Measurements from ENCODE around the gene CD22.
"Not testable (repeated sequence)": the region's sequence is repeated elsewhere in the genome, so short reads cannot be mapped to it uniquely, and the experiment has no call there.

The CD22 gene

DNA sequence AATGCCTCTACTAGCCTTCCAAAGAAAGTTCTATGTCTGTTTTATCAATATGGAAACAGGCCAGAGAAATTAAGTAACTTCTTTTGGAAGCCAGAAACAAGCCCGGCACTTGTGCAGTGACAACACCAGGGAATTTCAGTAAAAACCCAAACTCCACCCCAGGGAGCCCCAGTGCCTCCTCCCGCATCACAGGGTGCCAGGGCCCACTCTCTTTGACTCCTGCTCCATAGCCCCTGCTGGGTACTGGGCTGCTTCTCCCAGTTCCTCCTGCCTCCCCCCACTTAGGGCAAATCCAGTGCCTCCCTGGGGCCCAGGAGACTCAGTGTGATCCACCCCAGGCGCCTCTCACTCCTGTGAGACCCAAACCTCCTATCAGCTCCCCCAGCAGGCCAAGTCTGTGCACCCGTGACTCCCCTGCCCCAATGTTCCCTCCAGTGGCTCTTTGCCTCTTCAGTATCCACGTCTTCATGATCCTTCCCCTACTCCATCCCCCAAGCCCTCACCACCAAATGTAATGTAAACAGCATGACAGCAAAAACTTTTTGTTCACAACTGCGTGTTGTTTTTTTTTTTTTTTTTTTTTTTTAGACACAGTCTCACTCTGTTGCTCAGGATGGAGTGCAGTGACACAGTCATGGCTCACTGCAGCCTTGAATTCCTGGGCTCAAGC is 26.9 kb downstream of the CD22 start:
- no peak for DNase-seq (ENCODE audit: extremely low read depth in 1 of 2, low read depth in 1 of 2)

DNA sequence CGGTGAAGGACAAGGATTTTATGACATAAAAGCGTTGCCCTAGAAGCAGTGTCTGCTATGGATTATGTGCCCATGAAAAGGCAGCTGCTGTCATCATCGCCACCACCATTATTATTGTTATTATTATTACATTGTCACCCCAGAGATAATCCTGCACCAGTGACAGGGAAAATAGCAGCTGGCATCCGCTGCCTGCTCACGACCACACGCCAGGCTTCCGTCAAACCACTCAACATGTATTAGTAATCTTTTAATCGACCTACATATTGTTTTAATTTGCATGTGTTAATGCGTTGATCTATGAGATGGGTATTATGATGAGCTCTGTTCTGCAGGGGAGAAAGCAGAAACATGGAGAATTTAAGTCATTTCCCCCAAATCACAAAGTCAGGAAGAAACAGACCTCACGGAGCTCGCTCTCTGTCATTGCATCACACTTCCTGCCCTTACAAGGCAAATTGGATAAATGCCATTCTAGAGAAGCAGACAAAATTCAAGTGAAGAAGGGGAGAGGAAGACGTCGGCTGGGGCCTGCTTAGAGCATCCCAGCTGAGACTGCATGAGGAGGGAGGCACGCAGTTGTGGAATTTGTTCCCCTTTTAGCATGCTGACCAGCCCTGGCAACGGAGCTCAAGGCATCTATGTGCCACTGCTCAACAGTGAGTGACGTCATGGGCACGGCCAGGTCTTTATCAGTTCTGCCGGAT is 29.0 kb downstream of the CD22 start, which contains the start of gene FFAR3:
Gene FFAR3, plus strand, starts transcription at position 594 of the 707 bp plus-strand sequence. CDS start 431 bp downstream, outside the sequence.
- DNase-seq (ENCODE audit: extremely low read depth in 1 of 2, low read depth in 1 of 2): no peak

DNA sequence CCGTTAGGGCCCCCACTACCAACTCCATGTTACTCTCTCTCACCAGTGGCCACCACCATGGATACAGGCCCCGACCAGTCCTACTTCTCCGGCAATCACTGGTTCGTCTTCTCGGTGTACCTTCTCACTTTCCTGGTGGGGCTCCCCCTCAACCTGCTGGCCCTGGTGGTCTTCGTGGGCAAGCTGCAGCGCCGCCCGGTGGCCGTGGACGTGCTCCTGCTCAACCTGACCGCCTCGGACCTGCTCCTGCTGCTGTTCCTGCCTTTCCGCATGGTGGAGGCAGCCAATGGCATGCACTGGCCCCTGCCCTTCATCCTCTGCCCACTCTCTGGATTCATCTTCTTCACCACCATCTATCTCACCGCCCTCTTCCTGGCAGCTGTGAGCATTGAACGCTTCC is 29.8 kb downstream of the CD22 start:
- not testable (repeated sequence) for DNase-seq (ENCODE audit: extremely low read depth in 1 of 2, low read depth in 1 of 2)

- not testable (repeated sequence) for DNase-seq (ENCODE audit: extremely low read depth in 1 of 2, low read depth in 1 of 2)
Observed at GRCh38 chr19:35359395-35359794, 30.4 kb downstream of the CD22 start.

DNA sequence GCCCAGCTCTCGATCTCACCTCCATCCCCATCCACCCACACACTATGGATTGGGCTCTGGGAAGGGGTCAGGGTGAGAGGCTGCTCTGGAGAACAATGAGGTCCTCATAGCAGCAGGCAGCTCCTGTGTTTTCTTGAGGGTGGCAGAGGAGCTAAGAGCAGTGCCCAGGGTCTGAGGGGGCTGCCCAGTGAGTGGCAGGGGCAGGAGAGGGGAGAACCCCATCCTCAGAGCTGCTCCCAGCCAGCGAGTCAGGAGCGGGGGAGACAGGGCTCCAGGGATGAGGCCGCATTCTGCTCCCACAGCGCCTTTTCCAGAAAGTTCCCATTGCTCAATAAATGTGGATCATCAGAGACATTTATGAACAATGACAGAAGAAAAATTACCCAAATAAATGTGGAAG is 31.1 kb downstream of the CD22 start:
- DNase-seq (ENCODE audit: extremely low read depth in 1 of 2, low read depth in 1 of 2): not testable (repeated sequence)

- DNase-seq (ENCODE audit: extremely low read depth in 1 of 2, low read depth in 1 of 2): no peak
Observed at GRCh38 chr19:35360880-35361420, 32.0 kb downstream of the CD22 start.

- DNase-seq (ENCODE audit: extremely low read depth in 1 of 2, low read depth in 1 of 2): no peak
Observed at GRCh38 chr19:35362261-35363000, 33.4 kb downstream of the CD22 start.

DNA sequence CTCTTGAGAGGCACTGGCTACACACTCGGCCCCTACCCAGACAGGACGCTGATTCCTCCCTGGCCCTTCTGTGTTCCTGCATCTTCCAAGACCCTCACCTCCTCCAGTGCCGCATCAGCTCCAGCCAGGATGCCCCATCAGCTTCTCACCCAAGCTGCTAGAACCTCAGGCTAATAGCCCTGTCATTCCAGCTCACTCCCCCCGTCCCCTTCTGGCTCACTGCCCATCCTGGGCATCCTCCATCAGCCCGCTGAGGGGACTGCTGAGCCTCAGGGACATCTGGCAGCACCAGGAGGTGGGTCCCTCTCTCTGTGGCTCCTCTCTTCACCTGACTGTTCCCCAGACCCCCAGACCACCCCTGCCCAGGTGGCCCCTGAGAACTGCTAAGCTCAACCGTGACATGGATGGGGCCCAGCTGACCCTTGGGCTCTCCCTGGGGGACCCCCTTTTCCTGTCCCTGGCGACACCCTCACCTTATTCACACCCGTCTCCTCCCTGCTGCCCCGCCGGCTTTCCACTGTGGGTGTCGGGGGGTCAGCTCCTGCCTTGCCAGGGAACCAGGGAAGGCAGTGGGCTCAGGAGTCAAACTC is 34.1 kb downstream of the CD22 start:
- DNase-seq (ENCODE audit: extremely low read depth in 1 of 2, low read depth in 1 of 2): no peak

- DNase-seq (ENCODE audit: extremely low read depth in 1 of 2, low read depth in 1 of 2): no peak
Observed at GRCh38 chr19:35363711-35364425, 34.9 kb downstream of the CD22 start.

GRCh38 chr19:35365303-35365702 is 36.3 kb downstream of the CD22 start:
- DNase-seq (ENCODE audit: extremely low read depth in 1 of 2, low read depth in 1 of 2): no peak

DNA sequence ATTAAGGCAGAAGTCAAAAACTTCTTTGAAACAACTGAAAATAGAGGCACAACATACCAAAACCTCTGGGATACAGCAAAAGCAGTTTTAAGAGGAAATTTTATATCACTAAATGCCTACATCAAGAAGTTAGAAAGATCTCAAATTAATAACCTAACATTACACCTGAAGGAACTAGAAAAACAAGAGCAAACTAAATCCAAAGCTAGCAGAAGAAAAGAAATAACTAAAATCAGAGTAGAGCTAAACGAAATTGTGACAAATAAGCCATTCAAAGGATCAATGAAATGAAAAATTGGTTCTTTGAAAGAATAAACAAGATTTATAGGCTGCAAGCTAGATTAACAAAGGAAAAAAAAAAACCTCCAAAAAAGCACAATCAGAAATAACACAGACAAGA is 39.4 kb downstream of the CD22 start:
- DNase-seq (ENCODE audit: extremely low read depth in 1 of 2, low read depth in 1 of 2): no peak

- no peak for DNase-seq (ENCODE audit: extremely low read depth in 1 of 2, low read depth in 1 of 2)
Observed at GRCh38 chr19:35369522-35369921, 40.5 kb downstream of the CD22 start.

GRCh38 chr19:35370722-35371121 is 41.7 kb downstream of the CD22 start, which contains the start of gene GPR42:
TSS of gene GPR42 (plus strand) at chr19:35371068. CDS start at chr19:35371360, 292 bp downstream.
- DNase-seq (ENCODE audit: extremely low read depth in 1 of 2, low read depth in 1 of 2): no peak

DNA sequence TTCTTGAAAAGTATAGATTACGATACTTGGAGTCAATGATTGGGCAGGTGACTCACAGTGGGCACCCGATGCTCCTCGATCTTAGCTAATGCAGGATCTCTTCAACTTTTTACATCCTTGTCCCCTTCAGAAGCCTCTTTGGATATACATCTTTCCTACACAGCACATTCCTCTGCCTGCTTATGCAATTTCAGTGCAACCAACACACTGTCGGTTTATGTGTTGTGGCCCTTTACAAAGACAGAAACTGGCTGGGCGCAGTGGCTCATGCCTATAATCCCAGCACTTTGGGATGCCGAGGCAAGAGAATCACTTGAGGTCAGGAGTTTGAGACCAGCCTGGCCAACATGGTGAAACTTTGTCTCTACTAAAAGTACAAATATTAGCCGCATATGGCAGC is 44.5 kb downstream of the CD22 start:
- no peak for DNase-seq (ENCODE audit: extremely low read depth in 1 of 2, low read depth in 1 of 2)

GRCh38 chr19:35374031-35374430 is 45.0 kb downstream of the CD22 start:
- DNase-seq (ENCODE audit: extremely low read depth in 1 of 2, low read depth in 1 of 2): not testable (repeated sequence)

DNA sequence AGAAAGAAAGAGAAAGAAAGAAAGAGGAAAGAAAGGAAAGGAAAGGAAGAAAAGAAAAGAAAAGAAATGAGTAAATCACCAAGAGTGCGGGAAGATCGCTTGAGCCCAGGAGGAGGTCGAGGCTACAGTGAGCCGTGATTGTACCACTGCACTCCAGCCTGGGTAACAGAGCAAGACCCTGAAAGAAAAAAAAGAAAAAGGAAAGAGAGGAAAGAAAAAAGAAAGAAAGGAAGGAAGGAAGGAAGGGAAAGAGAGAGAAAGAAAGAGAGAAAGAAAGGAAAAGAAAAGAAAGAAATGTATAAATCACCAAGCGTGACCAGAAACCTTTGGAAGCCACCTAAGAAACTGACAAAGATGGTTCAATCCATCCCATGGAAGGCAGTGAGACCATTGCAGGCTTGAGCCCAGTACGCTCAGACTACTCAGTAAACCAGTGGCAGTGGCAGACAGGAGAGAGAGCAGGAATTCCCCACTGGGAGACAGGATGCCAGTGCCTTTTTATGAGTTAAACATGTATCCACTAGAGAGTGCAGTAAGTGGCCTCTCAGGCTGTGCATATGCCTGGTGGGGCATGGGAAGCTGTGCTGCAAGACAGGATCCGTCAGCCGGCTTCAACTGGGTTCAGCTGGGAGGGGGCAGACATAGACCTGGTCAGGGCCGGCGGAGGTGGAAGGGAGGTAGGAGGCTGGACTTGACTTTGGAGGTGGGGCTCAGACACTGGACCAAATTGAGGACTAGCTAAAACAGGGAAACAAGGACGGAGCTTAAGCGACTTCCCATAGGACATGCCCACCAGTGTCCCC is 46.7 kb downstream of the CD22 start:
- no peak for DNase-seq (ENCODE audit: extremely low read depth in 1 of 2, low read depth in 1 of 2)

GRCh38 chr19:35377656-35378055 is 48.7 kb downstream of the CD22 start:
- no peak for DNase-seq (ENCODE audit: extremely low read depth in 1 of 2, low read depth in 1 of 2)

DNA sequence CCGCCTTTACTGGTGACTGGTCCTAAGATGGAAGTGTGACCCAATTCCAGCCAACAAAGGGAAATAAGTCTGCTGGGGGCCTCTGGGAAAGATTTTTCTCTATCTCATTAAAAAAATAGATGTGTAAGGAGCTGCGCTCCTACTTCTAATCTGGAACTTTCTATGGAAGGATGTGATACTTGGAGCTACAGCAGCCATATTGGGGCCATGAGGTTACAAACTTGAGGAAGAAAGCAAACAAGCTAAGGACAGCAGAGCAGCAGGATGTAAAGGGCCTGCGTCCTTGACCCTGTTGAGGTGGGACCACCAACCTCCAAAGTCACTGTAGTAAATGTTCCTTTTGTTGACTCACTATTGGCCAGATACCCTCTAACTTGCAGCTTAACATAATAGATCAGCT is 49.4 kb downstream of the CD22 start:
- DNase-seq (ENCODE audit: extremely low read depth in 1 of 2, low read depth in 1 of 2): no peak

DNA sequence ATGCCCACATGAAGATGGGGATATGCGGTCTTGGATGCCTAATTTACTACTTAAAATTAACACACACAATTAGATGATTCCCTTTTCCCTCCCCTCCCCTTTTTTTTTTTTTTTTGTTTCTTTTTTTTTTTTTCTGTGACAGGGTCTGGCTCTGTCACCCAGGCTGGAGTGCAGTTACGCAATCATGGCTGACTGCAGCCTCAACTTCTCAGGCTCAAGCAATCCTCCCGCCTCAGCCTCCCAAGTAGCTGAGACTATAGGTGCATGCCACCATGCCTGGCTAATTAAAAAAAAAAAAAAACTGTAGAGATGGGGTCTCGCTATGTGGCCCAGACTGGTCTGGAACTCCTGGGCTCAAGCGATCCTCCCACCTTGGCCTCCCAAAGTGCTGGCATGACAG is 50.6 kb downstream of the CD22 start:
- DNase-seq (ENCODE audit: extremely low read depth in 1 of 2, low read depth in 1 of 2): not testable (repeated sequence)

DNA sequence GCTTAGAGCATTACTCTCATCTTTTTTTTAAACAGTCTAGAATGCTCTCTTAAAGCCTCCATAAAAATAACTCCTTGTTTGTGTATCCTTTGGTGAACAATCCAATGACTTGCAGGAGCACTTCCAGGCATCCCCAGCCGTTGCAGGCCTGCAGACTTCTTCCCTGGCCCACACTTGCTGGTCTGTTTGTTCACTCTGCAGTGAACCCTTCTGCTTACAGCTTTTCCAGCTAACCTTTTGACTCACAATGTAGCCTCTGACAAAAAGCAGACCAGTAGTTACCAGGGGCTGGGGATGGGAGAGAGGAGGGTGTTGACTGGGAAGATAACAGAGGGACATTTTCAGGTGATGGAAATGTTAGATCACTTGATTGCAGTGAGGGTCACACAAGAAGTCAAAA is 51.0 kb downstream of the CD22 start:
- DNase-seq (ENCODE audit: extremely low read depth in 1 of 2, low read depth in 1 of 2): no peak

All from stimulated activated CD8-positive, alpha-beta memory T cell treated with anti-CD3 and anti-CD28 coated beads, Interleukin-7, amount 100 ng/mL, for 48 hours (primary cell).